Immature natural killer cell (primary cell): ENCODE data around the gene ABCC1. TPM values are rescaled to one million over a fixed set of nuclear protein-coding genes. Genes with fewer than 3 reads are reported as not detected.
"Not testable (repeated sequence)": the region's sequence is repeated elsewhere in the genome, so short reads cannot be mapped to it uniquely, and the experiment has no call there.

Experiments
- DNase-seq, 3 donors: peaks; one replicate each; pipeline ENCODE4 v3.0.0; 2022; ENCODE audit warnings: mixed read lengths in 1 of 3
- H3K27ac Mint-ChIP-seq, 6 donors: one replicate each; pipeline ENCODE4 v1.8.0; 2020; ENCODE audit warnings: mixed read lengths in 6 of 6, mild to moderate bottlenecking in 5 of 6, inconsistent platforms in 4 of 6, moderate library complexity in 3 of 6
- H3K27me3 Mint-ChIP-seq, 3 donors: one replicate each; pipeline ENCODE4 v1.8.0; 2020 to 2021; ENCODE audit warnings: low read depth in 3 of 3, mild to moderate bottlenecking in 3 of 3, mixed read lengths in 3 of 3, moderate library complexity in 3 of 3, inconsistent platforms in 1 of 3
- H3K36me3 Mint-ChIP-seq, 3 donors: one replicate each; pipeline ENCODE4 v1.8.0; 2020; ENCODE audit warnings: mixed read lengths in 3 of 3, inconsistent platforms in 2 of 3, mild to moderate bottlenecking in 2 of 3
- H3K4me1 Mint-ChIP-seq, 2 donors: one replicate each; pipeline ENCODE4 v1.8.0; 2020; ENCODE audit warnings: inconsistent platforms in 2 of 2, mild to moderate bottlenecking in 2 of 2, mixed read lengths in 2 of 2, moderate library complexity in 1 of 2
- H3K4me3 Mint-ChIP-seq, 5 donors: one replicate each; pipeline ENCODE4 v1.8.0; 2020; ENCODE audit warnings: mild to moderate bottlenecking in 5 of 5, mixed read lengths in 5 of 5, inconsistent platforms in 3 of 5, moderate library complexity in 3 of 5
- H3K9me3 Mint-ChIP-seq, 6 donors: one replicate each; pipeline ENCODE4 v1.8.0; 2020; ENCODE audit warnings: mild to moderate bottlenecking in 6 of 6, mixed read lengths in 6 of 6, inconsistent platforms in 4 of 6, moderate library complexity in 3 of 6
- polyA plus RNA-seq, 3 donors: library from polyadenylated mRNA; unstranded; fragments of 300-500 nt; fragmentation: Illumina TruSeq; gene quantifications; one replicate each; pipeline ENCODE4 v1.2.3, GENCODE V29; 2021

ABCC1 gene
- polyA plus RNA-seq, 3 donors from 2014 or later = 2.3 to 3.6 (median 2.3) TPM

- Mint-ChIP-seq H3K4me3 (no peak overlapping the region), H3K4me1 (no peaks in the 10 kb centered on the region), H3K27ac (no peak overlapping the region), H3K36me3 (no peaks in the 10 kb centered on the region), H3K27me3 (peaks cover 0 to 4% (median 0%) of the 10 kb centered on the region in 3 donors), H3K9me3 (no peaks in the 10 kb centered on the region)
- DNase-seq = no peak
Observed at GRCh38 chr16:16186820-16187219, 237.4 kb downstream of the ABCC1 start.

- Mint-ChIP-seq H3K4me1 (no peaks in the 10 kb centered on the region), H3K36me3 (no peaks in the 10 kb centered on the region), H3K27me3 (peaks cover 0 to 12% (median 0%) of the 10 kb centered on the region in 3 donors), H3K4me3 (no peak overlapping the region), H3K27ac (no peak overlapping the region), H3K9me3 (no peaks in the 10 kb centered on the region)
- DNase-seq = no peak
Observed at GRCh38 chr16:16188827-16189226, 239.4 kb downstream of the ABCC1 start.

GRCh38 chr16:16189842-16190241, 240.4 kb downstream of the ABCC1 start:
- Mint-ChIP-seq H3K27ac (no peak overlapping the region), H3K36me3 (no peaks in the 10 kb centered on the region), H3K9me3 (no peaks in the 10 kb centered on the region), H3K4me3 (no peak overlapping the region), H3K4me1 (no peaks in the 10 kb centered on the region), H3K27me3 (peaks cover 0 to 12% (median 0%) of the 10 kb centered on the region in 3 donors)
- no peak for DNase-seq

- H3K27me3 Mint-ChIP-seq = peaks cover 0 to 14% (median 0%) of the 10 kb centered on the region in 3 donors
- no peak for DNase-seq
- H3K4me1 Mint-ChIP-seq = no peaks in the 10 kb centered on the region
- no peak overlapping the region for H3K27ac Mint-ChIP-seq
- no peaks in the 10 kb centered on the region for H3K9me3 Mint-ChIP-seq
- no peak overlapping the region for H3K4me3 Mint-ChIP-seq
- no peaks in the 10 kb centered on the region for H3K36me3 Mint-ChIP-seq
Observed at GRCh38 chr16:16190546-16190945, 241.1 kb downstream of the ABCC1 start.

- DNase-seq, H3K27ac Mint-ChIP-seq: not testable (repeated sequence)
Observed at GRCh38 chr16:16190966-16191365, 241.6 kb downstream of the ABCC1 start.

GRCh38 chr16:16191493-16192167, 242.2 kb downstream of the ABCC1 start:
- Mint-ChIP-seq H3K27me3 (peaks cover 0 to 14% (median 0%) of the 10 kb centered on the region in 3 donors), H3K9me3 (no peaks in the 10 kb centered on the region), H3K27ac (no peak overlapping the region), H3K36me3 (no peaks in the 10 kb centered on the region), H3K4me3 (no peak overlapping the region), H3K4me1 (no peaks in the 10 kb centered on the region)
- DNase-seq = no peak

More at GRCh38 chr16:16190966-16191365, 241.6 kb downstream of the ABCC1 start:
- H3K36me3 Mint-ChIP-seq, H3K9me3 Mint-ChIP-seq, H3K4me1 Mint-ChIP-seq, H3K4me3 Mint-ChIP-seq: not testable (repeated sequence)
- H3K27me3 Mint-ChIP-seq = peaks cover 0 to 14% (median 0%) of the 10 kb centered on the region in 3 donors

Other genes starting within 250 kb of the ABCC1 start
- 1 to 10 TPM in 1 of 3 donors, under 1 TPM in 1, not detected in 1; 0.32 to 1.6 TPM for gene MYH11, start 92.6 kb upstream of the ABCC1 start, polyA plus RNA-seq
- 10 to 100 TPM; 32.2 to 41.9 (median 35.8) TPM for gene CEP20, start 61.0 kb upstream of the ABCC1 start, polyA plus RNA-seq